Psoas muscle (tissue), 8 donors: ENCODE measurements around the gene DAND5. TPM values are rescaled to one million over a fixed set of nuclear protein-coding genes. Genes with fewer than 3 reads are reported as not detected.

Experiments
- ATAC-seq, 4 donors: fragments of 200-7000 bp; cut with Tn5 transposase; one replicate each; pipeline ENCODE4 v1.9.1; 2020; ENCODE audit warnings: moderate library complexity in 3 of 4, mild to moderate bottlenecking in 2 of 4
- DNase-seq, 2 donors: peaks; one replicate each; pipeline ENCODE4 v3.0.0-alpha.2; 2020
- H3K27ac ChIP-seq: fragments of 200-600 bp; one replicate; pipeline ENCODE4 v1.8.0; 2022
- H3K27me3 ChIP-seq, 3 donors: fragments of 200-600 bp in 1 of 3; one replicate each; pipeline versions ENCODE4 v1.6.1 to v1.8.0; 2013 to 2022; ENCODE audit warnings: low read length in 2 of 3, mild to moderate bottlenecking in 2 of 3, moderate library complexity in 1 of 3; ENCODE audit not compliant: insufficient read depth in 3 of 3
- H3K36me3 ChIP-seq, 2 donors: fragments of 200-600 bp in 1 of 2; one replicate each; pipeline versions ENCODE4 v1.6.1 to v1.8.0; 2013 to 2022; ENCODE audit warnings: low read depth in 1 of 2, mild to moderate bottlenecking in 1 of 2, moderate library complexity in 1 of 2; ENCODE audit not compliant: insufficient read depth in 1 of 2
- H3K4me1 ChIP-seq: fragments of 200-600 bp; one replicate; pipeline ENCODE4 v1.8.0; 2022
- H3K4me3 ChIP-seq: fragments of 200-600 bp; one replicate; pipeline ENCODE4 v1.8.0; 2022; ENCODE audit warnings: mild to moderate bottlenecking
- H3K9me3 ChIP-seq: fragments of 200-600 bp; one replicate; pipeline ENCODE4 v1.8.0; 2022
- CTCF ChIP-seq: fragments of 200-600 bp; IDR thresholded peaks from one replicate; pipeline ENCODE4 v1.8.0; 2022; ENCODE audit warnings: antibody characterized with exemption
- WGBS, 3 donors: extraction: QIAGEN DNeasy Blood & Tissue Kit; methylation state at CpG; one replicate each; pipeline versions ENCODE4 v1.1.6 to v1.1.7; 2013; 5-methylcytosine and 5-hydroxymethylcytosine counted together
- intact Hi-C, 2 donors: fragments of 100-400 bp; cut with DNase I; formaldehyde crosslinking; loops; one replicate each; pipeline versions ENCODE4 v1.11.0 to v1.14.2; 2022
- polyA plus RNA-seq, 3 donors: library from polyadenylated mRNA; stranded (reverse); fragments of 200-250 nt; gene quantifications; one replicate each; pipeline ENCODE4 v1.2.3, GENCODE V29; 2013
- total RNA-seq, 4 donors: library from RNA; stranded (reverse); fragmentation: NEBNext Ultra II Directional in 2 of 4; extraction: Animal tissue kit (Norgen Biotek cat#: 25700) in 2 of 4; gene quantifications; one replicate each; pipeline versions ENCODE4 v1.2.1 to v1.2.4, GENCODE V29; 2021 to 2023
- donor health status: healthy with polysubstance abuse.
- donor health status: DM: no; HTN: no; CAD: no; lungs with moderate emphysema.
- donor health status: Bipolar disorder and iron deficiency.
- donor health status: healthy.
- donor health status: DM: yes; HTN: yes; CAD: no.
- donor health status: DM: no; HTN: no; CAD: no.
- donor health status: DM: no; HTN: no; CAD: no.
- donor health status: DM: yes; HTN: yes; CAD: no.

The DAND5 gene
- total and polyA plus RNA-seq, 7 donors, result 0.26 TPM; not detected in 6

GRCh38 chr19:13012690-13013608 lies 43.6 kb downstream of the DAND5 start:
- Histone ChIP-seq H3K36me3 (no peaks in the 10 kb centered on the region), H3K27me3 (no peaks in the 10 kb centered on the region), H3K4me1 (peaks cover 78% of the 10 kb centered on the region), H3K4me3 (peak overlapping the region; percentile 70), H3K9me3 (no peaks in the 10 kb centered on the region), H3K27ac (peak overlapping the region; percentile 99)
- intact Hi-C loops, result no loop called here
- DNase-seq (peak; percentile 84 to 93), ATAC-seq (peak; percentile 79 to 82 (median 80))
- WGBS, 3 donors, result 3 to 8% (median 7%) methylated on average over 51 to 52 of the region's 52 CpGs
- no peak for TF ChIP-seq CTCF

- Histone ChIP-seq H3K27me3 (no peaks in the 10 kb centered on the region), H3K4me3 (peak overlapping the region; percentile 70), H3K9me3 (no peaks in the 10 kb centered on the region), H3K36me3 (no peaks in the 10 kb centered on the region), H3K27ac (peak overlapping the region; percentile 99), H3K4me1 (peaks cover 75% of the 10 kb centered on the region)
- WGBS, 3 donors, result 15 to 25% (median 20%) methylated on average over 20 of the region's 20 CpGs
- DNase-seq (no peak), ATAC-seq (peak in 1 of 4 donors; percentile 5)
- intact Hi-C loops, result loop anchor here in 1 of 2 donors (2.0 kb wide), 1 partner anchor 15 kb away; no protein-coding TSS in a partner anchor
- no peak for TF ChIP-seq CTCF
Observed at GRCh38 chr19:13013649-13014048, 44.3 kb downstream of the DAND5 start.

- Histone ChIP-seq H3K4me1 (peaks cover 75% of the 10 kb centered on the region), H3K36me3 (no peaks in the 10 kb centered on the region), H3K27ac (peak overlapping the region; percentile 99), H3K4me3 (peak overlapping the region; percentile 70), H3K27me3 (no peaks in the 10 kb centered on the region), H3K9me3 (no peaks in the 10 kb centered on the region)
- DNase-seq (peak in 1 of 2 donors; percentile 71), ATAC-seq (peak; percentile 19 to 50 (median 32))
- intact Hi-C loops, result loop anchor here in 1 of 2 donors (2.0 kb wide), 1 partner anchor 16 kb away; no protein-coding TSS in a partner anchor
- no peak for TF ChIP-seq CTCF
- WGBS, 3 donors, result 20 to 26% (median 21%) methylated on average over 32 to 35 of the region's 35 CpGs
Observed at GRCh38 chr19:13014101-13014920, 44.9 kb downstream of the DAND5 start.

- TF ChIP-seq CTCF, result no peak
- Histone ChIP-seq H3K27me3 (no peaks in the 10 kb centered on the region), H3K36me3 (no peaks in the 10 kb centered on the region), H3K27ac (peak overlapping the region; percentile 99), H3K4me1 (peaks cover 75% of the 10 kb centered on the region), H3K9me3 (no peaks in the 10 kb centered on the region), H3K4me3 (peak overlapping the region; percentile 70)
- intact Hi-C loops, result loop anchor here in 1 of 2 donors (2.0 kb wide), 1 partner anchor 16 kb away; no protein-coding TSS in a partner anchor
- no peak for DNase-seq
- 50 to 72% (median 53%) methylated on average over 4 of the region's 4 CpGs for WGBS, 3 donors
- ATAC-seq, result no peak
Observed at GRCh38 chr19:13014921-13015280, 45.5 kb downstream of the DAND5 start.
